Hepatocyte (in vitro differentiated cells): ENCODE measurements around the gene PRKAG2.

Experiments used
- CTCF ChIP-seq: fragments of 200-600 bp; sonication (generic); IDR thresholded peaks from 2 replicates; pipeline ENCODE4 v1.5.1; 2016; ENCODE audit warnings: antibody characterized with exemption, mild to moderate bottlenecking; ENCODE audit not compliant: poor library complexity
- EZH2 ChIP-seq: fragments of 200-600 bp; sonication (generic); IDR thresholded peaks from 2 replicates; pipeline ENCODE4 v1.6.1; 2016; ENCODE audit warnings: antibody characterized with exemption, mild to moderate bottlenecking, borderline replicate concordance
- EZH2phosphoT487 ChIP-seq: fragments of 200-600 bp; sonication (generic); IDR thresholded peaks from one replicate; pipeline ENCODE4 v1.6.1; 2018; ENCODE audit warnings: antibody characterized with exemption, mild to moderate bottlenecking, low read depth, moderate library complexity; ENCODE audit not compliant: unreplicated experiment, severe bottlenecking

DNA sequence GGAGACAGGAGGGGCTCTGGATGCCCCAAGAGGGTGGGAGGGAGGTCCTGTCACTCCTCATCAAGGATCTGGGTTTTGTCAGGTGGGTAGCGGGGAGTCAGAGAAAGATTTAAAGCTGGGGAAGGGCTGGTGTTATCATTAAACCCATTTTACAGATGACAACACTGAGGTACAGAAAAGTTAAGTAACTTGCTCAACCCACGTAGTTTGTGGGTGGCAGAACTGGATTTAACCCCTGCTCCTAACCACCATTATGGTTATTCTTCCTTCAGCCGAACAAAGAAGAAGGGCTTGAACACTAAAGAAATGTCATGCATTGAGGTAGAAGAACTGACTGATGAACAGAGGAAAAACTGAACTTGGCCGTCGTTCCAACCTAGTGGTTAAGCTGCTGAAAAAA is 24.9 kb upstream of the PRKAG2 start:
- TF ChIP-seq CTCF = no peak
- TF ChIP-seq EZH2 = no peak
- TF ChIP-seq EZH2phosphoT487 = no peak
